ENCODE data around the gene CFAP77.

Gene CFAP77

DNA sequence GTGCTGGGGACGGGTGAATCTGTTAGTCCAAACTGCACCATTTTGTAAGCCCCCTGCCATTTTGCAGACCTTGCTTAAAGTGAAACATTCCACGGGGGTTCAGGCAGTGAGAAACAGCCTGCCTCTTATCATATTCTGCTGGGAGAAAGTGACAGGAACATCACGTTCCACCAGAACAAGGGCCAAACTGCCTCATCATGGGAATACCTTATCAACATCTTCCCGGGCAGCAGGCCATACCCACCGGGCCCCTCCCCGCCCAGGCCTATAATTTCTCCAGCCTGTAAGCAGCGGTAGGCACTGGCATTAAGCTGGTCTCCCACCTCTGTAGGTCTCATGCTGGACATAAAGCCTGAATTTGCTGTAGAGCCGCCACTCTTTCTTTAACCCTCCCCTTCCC lies 1.5 kb upstream of the CFAP77 start:
- DNase-seq (ENCODE audit: low spot score), result no peak

DNA sequence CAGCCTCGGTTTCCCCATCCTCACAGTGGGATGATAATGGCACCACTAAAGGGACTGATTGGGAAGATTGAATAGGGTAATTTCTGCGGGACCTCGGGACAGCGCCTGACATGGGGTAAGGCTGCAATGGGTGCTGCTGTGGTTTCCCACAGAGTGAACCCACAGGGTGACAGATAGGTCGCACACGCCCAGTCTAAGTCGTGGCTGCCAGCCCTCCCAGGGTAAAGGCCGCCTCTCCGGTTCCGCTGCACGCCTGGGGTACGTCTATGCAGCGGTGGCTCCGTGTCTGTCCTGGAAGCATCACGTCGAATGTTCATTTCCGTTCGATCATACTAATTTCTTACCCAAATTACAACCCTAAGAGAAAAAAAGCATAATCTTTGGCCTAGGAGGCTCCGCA lies 631 bp downstream of the CFAP77 start:
- no peak for DNase-seq (ENCODE audit: low spot score)

DNA sequence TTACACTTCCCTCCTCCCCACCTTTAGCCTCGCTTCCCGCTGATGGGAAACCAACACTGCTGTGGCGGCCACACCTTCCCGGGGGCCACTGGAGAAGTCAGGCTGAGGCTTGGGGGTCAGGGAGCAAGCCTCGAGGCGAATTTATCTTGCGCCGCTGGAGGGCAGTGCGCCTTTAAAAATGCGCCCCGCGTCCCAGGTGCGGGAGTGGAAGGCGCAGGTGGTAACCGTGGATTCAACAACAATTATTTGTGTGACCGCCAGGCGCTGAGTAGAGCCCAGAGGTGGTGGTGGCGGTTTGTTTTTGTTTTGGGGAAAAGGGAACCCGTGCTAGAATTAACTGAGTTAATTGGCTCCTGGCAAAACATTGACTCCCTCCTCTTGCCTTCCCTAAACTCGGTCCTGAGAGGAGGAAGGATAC lies 1.1 kb downstream of the CFAP77 start:
- DNase-seq (ENCODE audit: low spot score), result peak; percentile 90

GRCh38 chr9:132412089-132412488 lies 2.1 kb downstream of the CFAP77 start:
- DNase-seq (ENCODE audit: low spot score), result peak; percentile 55

GRCh38 chr9:132413926-132414325 lies 3.9 kb downstream of the CFAP77 start:
- DNase-seq (ENCODE audit: low spot score), result no peak

- DNase-seq (ENCODE audit: low spot score), result no peak
Measured at GRCh38 chr9:132414731-132415130, 4.7 kb downstream of the CFAP77 start.

DNA sequence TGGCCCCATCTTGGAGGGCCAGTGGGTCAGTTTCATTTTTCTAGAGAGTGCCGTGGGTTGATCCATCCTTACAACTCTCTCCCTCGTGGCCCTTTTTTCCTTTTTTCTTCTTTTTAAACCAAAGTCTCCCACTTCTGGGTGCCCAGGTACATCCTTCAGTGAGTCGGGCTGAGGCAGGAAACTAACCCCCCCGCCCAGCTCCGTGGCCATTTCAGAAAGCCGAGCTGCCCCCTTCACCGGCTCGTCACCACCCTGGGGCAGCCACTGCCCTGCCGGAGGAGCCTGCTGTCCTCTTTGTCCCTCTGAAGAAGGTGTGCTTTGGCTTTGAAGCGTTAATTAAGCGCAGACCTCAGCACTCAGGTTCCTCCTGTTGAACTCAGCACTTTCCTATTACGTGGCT lies 5.2 kb downstream of the CFAP77 start:
- no peak for DNase-seq (ENCODE audit: low spot score)

DNA sequence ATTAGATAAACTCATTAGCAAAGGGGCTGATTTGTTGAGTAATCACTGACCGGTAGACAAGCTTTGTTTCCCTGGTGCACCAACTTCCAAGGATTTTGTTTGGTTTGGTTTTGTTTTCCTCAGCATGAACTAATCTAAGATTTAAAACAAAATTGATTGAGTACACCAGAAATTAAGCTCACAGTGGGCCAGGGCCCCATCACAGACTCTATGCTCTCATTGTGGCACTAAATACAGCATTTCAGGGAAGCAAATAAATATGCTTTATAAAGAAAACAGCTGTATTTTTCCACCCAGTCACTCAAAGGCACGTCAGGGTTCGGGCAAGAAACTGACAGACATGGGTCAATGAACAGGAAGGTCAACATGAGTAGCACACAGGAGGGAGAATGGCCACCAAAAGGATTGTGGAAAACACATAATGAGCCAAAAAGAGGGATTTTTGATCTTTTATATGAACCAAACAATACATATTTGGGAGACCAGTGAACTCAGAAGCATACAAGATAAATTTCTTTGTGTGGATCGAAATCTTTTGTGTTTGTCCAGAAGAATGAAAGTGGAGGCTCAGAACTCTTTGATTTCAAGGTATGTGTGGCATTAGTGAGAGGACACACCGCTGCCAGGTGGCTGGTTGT lies 8.8 kb downstream of the CFAP77 start:
- DNase-seq (ENCODE audit: low spot score), result no peak

DNA sequence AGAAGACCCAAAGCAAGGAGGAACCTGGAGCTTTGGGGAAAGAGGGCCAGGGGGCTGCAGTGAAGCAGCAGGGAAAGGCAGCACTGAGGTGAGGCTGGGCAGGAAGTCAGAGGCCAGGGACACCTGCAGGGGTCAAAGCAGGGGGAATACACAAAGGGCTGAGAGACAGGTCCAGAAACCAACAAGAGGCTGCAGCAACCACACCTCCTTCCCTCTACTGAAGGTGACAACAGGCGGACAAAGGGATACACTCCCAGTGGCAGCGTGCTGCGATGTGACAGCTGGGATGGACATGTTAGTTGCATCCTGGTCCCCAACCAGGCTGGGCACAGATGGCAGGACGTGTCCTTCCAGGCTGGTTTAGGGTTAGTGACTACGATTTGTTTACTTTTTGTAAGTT lies 12.6 kb downstream of the CFAP77 start:
- DNase-seq (ENCODE audit: low spot score), result no peak

DNA sequence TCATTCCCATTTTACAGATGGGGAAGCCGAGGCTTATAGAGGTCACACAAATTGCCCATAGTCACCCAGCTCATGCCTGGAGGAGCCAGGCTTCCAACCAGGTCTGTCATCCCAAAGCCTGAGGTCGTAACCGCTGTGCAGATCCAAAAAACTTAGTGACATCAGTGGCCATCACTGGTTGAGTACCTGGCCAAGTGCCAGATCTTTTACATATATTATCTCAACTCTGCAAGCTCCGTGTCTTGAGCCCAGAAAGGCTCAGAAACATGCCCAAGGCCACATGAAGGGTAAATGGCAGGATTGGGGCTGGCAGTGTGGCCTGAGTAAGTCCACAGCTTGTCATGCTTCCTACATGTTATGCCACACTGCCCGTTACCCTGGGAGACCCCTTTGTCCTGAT lies 13.5 kb downstream of the CFAP77 start:
- no peak for DNase-seq (ENCODE audit: low spot score)

GRCh38 chr9:132424857-132425674 lies 15.1 kb downstream of the CFAP77 start:
- no peak for DNase-seq (ENCODE audit: low spot score)

GRCh38 chr9:132425675-132426062 lies 15.7 kb downstream of the CFAP77 start:
- no peak for DNase-seq (ENCODE audit: low spot score)

GRCh38 chr9:132426639-132427414 lies 16.8 kb downstream of the CFAP77 start:
- DNase-seq (ENCODE audit: low spot score), result no peak

GRCh38 chr9:132430998-132431397 lies 21.0 kb downstream of the CFAP77 start:
- no peak for DNase-seq (ENCODE audit: low spot score)

DNA sequence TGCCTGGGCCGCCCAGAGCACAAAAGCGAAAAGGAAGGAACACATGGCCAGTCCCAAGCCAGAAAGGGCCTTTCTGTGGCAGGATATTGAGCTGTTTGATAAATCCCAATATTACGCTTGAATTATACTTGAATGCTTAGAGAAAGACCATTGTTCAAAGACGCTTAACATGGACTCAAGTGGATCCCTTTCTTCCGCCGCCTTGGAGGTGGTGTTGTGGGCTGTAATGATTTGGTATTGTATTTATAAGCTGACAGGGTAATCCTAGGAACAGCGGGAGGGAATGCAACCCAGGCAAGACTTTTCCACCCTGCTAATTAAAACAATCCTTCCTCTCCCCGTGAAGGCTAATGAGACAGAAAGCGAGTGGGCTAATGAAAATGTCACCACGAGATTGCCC lies 24.9 kb downstream of the CFAP77 start:
- no peak for DNase-seq (ENCODE audit: low spot score)

DNA sequence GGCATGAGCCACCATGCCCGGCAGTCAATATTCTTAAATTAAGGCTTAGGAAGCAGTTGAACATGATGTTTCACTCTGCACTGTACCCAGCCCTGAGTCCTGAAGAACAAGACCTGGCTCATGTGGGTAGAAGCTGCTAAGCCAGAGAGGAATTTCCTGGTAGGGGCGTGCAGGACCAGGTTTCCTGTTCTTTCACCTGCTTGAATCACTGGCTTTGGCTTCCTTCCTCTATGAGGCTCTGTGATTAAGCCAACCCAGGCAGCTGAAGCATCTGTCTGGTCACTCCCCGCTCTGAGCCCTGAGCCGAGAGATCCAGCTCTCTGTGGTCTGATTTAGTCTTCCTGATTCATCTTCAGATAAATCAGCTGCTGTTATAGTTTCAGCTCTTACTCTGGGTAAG lies 29.1 kb downstream of the CFAP77 start:
- no peak for DNase-seq (ENCODE audit: low spot score)

GRCh38 chr9:132440735-132441134 lies 30.7 kb downstream of the CFAP77 start:
- DNase-seq (ENCODE audit: low spot score), result no peak

- DNase-seq (ENCODE audit: low spot score), result no peak
Measured at GRCh38 chr9:132441404-132441803, 31.4 kb downstream of the CFAP77 start.

GRCh38 chr9:132443951-132444607 lies 34.1 kb downstream of the CFAP77 start:
- DNase-seq (ENCODE audit: low spot score), result no peak

- DNase-seq (ENCODE audit: low spot score), result no peak
Measured at GRCh38 chr9:132446887-132447286, 36.9 kb downstream of the CFAP77 start.

GRCh38 chr9:132447346-132447745 lies 37.3 kb downstream of the CFAP77 start:
- no peak for DNase-seq (ENCODE audit: low spot score)

GRCh38 chr9:132447902-132448301 lies 37.9 kb downstream of the CFAP77 start:
- no peak for DNase-seq (ENCODE audit: low spot score)

All from NAMALWA (cell line).